GM12891 (cell line): ENCODE measurements around the gene GPRC5A.

Source experiments
- DNase-seq: peaks from one replicate; pipeline ENCODE4 v3.0.0; 2011; ENCODE audit warnings: low spot score; ENCODE audit not compliant: insufficient read length
- FAIRE-seq: peaks from 2 replicates; lab custom pipeline; 2011; peaks lifted over from hg19 to GRCh38; lab: Jason Lieb, UNC
- PAX5 ChIP-seq: IDR thresholded peaks from 2 replicates; pipeline ENCODE4 v1.6.1; 2011; ENCODE audit warnings: low read length, moderate library complexity, mild to moderate bottlenecking; ENCODE audit not compliant: insufficient read depth, severe bottlenecking
- POLR2A ChIP-seq: IDR thresholded peaks from 2 replicates; pipeline ENCODE4 v1.6.1; 2011; ENCODE audit warnings: low read depth, low read length, control low read depth
- POLR2AphosphoS5 ChIP-seq: IDR thresholded peaks from 2 replicates; pipeline ENCODE4 v1.6.1; 2011; ENCODE audit warnings: low read depth, low read length, control low read depth
- POU2F2 ChIP-seq: IDR thresholded peaks from 2 replicates; pipeline ENCODE4 v1.6.1; 2011; ENCODE audit warnings: low read depth, mild to moderate bottlenecking, control low read depth, low read length, moderate library complexity
- SPI1 ChIP-seq: IDR thresholded peaks from 2 replicates; pipeline ENCODE4 v1.6.1; 2011; ENCODE audit warnings: low read depth, low read length, control low read depth
- TAF1 ChIP-seq: IDR thresholded peaks from 2 replicates; pipeline ENCODE4 v1.6.1; 2011; ENCODE audit warnings: low read depth, low read length, control low read depth

The GPRC5A gene

DNA sequence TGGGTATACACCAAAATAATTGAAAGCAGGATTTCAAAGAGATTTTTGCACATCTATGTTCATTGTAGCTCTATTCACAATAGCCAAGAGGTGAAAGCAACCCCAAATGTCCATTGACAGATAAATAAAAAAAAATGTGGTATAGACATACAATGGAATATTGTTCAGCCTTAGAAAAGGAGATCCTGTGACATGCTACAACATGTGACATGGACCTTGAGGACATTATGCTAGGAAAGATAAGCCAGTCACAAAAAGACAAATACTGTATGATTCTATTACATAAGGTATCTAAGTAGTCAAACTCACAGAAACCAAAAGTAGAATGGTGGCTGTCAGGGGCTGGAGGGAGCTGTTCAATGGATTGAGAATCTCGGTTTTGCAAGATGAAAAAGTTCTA is 48.5 kb downstream of the GPRC5A start:
- TF ChIP-seq POLR2A (no peak), POLR2AphosphoS5 (no peak), PAX5 (no peak), POU2F2 (no peak), SPI1 (no peak), TAF1 (no peak)
- no peak for DNase-seq
- FAIRE-seq: no peak

- TF ChIP-seq POLR2A (no peak), POLR2AphosphoS5 (no peak), PAX5 (no peak), POU2F2 (no peak), SPI1 (no peak), TAF1 (no peak)
- no peak for DNase-seq
- FAIRE-seq: no peak
These were observed 50.3 kb downstream of the GPRC5A start for GRCh38 chr12:12941450-12942350.

DNA sequence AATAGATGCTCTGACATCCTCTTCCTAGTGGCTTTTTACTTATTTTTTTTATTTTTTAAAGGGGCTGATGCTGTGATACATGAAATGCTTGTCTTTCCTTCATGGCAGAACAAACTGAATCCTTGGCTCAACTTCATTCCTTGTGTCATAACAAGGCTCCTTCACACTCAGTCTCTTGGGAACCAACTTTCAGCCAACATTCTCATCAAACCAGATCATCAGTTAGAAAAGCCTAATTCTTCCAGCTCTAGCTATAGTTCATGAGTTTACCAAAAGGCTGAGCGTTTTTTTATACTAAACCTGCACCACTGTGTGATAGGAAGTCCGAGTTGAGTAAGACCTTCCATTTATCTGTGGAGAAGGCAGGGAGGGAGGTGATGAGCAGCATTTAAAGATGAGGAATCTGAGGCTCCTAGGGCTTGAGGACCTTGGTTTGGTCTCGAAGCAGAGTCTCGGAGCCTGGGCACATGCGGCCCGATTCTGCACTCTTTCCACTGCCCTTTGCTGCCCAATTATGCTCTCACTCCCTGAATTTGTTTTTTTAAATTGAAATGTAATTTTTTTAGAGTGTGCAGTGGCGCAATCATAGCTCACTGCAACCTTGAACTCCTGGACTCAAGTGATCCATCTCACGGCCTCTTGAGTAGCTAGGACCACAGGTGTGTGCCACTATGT is 52.4 kb downstream of the GPRC5A start:
- no peak for DNase-seq
- no peak for FAIRE-seq
- TF ChIP-seq TAF1: no peak
- TF ChIP-seq PAX5: no peak
- no peak for TF ChIP-seq POLR2A
- no peak for TF ChIP-seq POLR2AphosphoS5
- TF ChIP-seq SPI1: no peak
- no peak for TF ChIP-seq POU2F2

DNA sequence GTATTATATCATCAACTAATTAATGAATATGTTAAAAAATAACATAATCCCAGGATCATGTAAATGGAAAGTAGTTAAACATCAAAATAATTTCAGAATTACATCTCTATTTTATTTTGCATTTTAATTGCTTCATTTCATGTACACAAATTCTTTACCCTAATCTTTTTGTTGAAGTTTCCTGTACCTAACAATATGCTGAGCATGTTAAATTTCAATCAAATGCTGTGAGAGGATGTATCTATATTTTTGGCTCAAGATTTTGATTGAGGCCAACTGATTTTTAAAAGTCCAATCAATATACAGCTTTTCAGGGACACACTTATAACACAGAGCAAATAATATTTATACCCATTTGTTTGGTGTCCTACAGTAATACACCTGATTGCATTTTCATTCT is 54.2 kb downstream of the GPRC5A start:
- FAIRE-seq: no peak
- DNase-seq: no peak
- TF ChIP-seq SPI1 (no peak), POU2F2 (no peak)

DNA sequence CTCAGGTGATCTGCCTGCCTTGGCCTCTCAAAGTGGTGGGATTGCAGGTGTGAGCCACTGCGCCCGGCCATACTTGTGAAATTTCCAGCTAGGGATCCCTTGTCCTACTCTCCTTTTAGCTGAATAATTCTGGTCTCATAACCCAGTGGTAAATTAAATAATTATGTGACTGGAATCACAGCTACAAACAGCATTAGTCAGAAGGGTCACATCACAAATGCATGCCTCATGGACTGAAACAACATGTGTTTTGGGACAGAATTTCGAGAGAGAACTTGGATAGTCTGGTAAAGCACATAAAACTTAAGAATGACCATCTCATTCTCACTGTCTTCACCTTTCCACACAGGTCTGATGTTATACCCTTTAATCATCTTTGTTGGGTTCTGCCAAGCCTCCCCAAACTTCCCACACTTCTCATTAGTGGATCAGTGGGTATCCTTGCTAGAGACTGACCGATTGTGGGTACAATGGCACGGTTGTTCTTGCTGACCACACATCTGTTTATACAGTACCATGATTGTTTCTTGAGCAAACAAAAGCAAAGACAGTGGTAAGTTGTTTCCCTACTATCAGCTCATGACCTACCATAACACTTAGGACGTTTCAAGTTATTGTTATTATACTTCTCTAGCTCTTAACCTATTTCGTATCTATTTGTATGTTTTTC is 55.5 kb downstream of the GPRC5A start:
- TF ChIP-seq SPI1 (no peak), PAX5 (no peak)
- DNase-seq (no peak), FAIRE-seq (no peak)

GRCh38 chr12:12947902-12948301 is 56.5 kb downstream of the GPRC5A start:
- no peak for TF ChIP-seq PAX5
- no peak for TF ChIP-seq TAF1
- TF ChIP-seq POLR2AphosphoS5: no peak
- TF ChIP-seq POU2F2: no peak
- no peak for TF ChIP-seq POLR2A
- TF ChIP-seq SPI1: no peak
- no peak for FAIRE-seq
- DNase-seq: no peak

DNA sequence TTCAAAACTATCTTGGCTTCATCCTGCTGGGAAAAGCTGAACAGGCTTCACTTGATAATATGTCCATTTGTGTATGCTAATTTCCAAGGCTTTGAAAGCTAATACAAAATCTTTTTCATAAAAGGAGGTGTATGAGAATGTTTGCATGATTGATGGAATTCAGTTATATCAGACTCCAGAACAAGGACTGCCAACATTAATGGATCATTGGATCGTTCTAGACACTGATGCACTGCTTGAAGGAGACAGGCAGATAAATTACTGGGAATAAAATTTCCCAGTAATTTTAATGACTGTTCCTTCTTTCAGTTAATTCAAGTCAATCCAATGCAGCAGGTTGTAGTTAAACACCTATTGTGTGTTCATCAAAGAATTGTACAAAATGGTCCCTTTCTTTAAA is 60.1 kb downstream of the GPRC5A start:
- no peak for TF ChIP-seq SPI1
- TF ChIP-seq POU2F2: no peak
- TF ChIP-seq PAX5: no peak
- TF ChIP-seq TAF1: no peak
- TF ChIP-seq POLR2A: no peak
- TF ChIP-seq POLR2AphosphoS5: no peak
- FAIRE-seq: no peak
- no peak for DNase-seq

- FAIRE-seq: no peak
- TF ChIP-seq POU2F2 (no peak), PAX5 (no peak), SPI1 (no peak), POLR2A (no peak), POLR2AphosphoS5 (no peak), TAF1 (no peak)
- no peak for DNase-seq
These were observed 60.7 kb downstream of the GPRC5A start, which contains the start of gene GPRC5D for GRCh38 chr12:12952036-12952435. Gene GPRC5D, minus strand, starts transcription at chr12:12952170. Its CDS starts 1,786 bp downstream, at chr12:12950384.

GRCh38 chr12:12954356-12954755 is 63.0 kb downstream of the GPRC5A start:
- no peak for FAIRE-seq
- no peak for TF ChIP-seq TAF1
- no peak for TF ChIP-seq SPI1
- TF ChIP-seq POLR2AphosphoS5: no peak
- TF ChIP-seq PAX5: no peak
- TF ChIP-seq POLR2A: no peak
- no peak for TF ChIP-seq POU2F2
- DNase-seq: no peak
